ENCODE results near the gene ALS2.

The ALS2 gene

DNA sequence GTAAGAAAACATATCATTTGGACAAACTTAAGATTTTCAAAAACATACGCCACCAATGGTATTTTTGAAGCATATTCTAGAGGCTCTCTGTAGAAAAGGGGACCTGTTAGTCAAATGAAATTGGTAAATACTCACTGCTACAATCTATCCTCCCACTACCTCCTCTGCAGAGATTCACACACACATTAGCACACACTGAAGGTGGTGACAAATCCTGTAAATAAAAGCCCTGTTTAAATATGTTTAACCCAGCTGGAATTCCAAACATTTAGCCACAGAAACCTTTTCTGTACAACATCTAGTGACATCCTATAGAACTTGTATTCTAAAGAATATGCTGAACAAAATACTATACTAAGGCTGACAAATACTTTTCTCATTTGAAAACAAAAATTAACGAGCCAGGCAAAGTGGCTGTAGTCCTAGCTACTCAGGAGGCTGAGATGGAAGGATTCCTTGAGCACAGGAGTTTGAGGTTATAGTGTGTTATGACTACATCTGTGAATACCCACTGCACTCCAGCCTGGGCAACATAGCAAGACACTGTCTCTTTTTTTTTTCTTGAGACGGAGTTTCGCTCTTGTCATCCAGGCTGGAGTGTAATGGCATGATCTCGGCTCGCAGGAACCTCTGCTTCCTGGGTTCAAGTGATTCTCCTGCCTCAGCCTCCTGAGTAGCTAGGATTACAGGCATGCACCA, 25.9 kb downstream of the ALS2 start:
- peak; percentile 12 for DNase-seq (ENCODE audit: low read depth, low spot score)
- CTCF ChIA-PET: interaction anchor here (0.7 to 1.8 kb wide), 2 partner anchors 40 to 182 kb away, joined by 3 to 4 read pairs; no protein-coding TSS in a partner anchor
- POLR2A ChIA-PET: no interaction called here
- TF ChIP-seq, protein P1, sequence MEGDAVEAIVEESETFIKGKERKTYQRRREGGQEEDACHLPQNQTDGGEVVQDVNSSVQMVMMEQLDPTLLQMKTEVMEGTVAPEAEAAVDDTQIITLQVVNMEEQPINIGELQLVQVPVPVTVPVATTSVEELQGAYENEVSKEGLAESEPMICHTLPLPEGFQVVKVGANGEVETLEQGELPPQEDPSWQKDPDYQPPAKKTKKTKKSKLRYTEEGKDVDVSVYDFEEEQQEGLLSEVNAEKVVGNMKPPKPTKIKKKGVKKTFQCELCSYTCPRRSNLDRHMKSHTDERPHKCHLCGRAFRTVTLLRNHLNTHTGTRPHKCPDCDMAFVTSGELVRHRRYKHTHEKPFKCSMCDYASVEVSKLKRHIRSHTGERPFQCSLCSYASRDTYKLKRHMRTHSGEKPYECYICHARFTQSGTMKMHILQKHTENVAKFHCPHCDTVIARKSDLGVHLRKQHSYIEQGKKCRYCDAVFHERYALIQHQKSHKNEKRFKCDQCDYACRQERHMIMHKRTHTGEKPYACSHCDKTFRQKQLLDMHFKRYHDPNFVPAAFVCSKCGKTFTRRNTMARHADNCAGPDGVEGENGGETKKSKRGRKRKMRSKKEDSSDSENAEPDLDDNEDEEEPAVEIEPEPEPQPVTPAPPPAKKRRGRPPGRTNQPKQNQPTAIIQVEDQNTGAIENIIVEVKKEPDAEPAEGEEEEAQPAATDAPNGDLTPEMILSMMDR (IDR thresholded peaks at IDR 0.05; ENCODE audit: insufficient read depth, low read length, missing control alignments): no peak
- no peak overlapping the region for H3K4me3 ChIP-seq (ENCODE audit: low read depth, low read length)

DNA sequence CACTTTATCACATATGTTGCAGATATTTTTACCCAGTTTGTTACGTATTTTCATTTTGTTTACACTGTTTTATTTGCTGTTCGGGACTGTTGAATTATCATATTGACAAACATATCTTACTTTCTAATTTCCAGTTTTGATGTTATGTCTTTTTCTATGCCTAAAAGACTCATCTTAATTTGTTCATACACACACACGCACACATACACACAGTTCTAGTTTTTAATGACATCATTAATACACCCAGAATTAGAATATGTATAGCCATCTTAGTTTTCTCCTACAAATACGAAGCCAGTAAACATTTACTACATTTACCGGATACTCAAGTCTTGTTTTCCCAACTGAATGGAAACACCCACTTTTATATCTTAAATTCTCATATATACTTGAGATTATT, 29.2 kb downstream of the ALS2 start:
- ChIA-PET CTCF (no interaction called here), POLR2A (no interaction called here)
- no peak for DNase-seq (ENCODE audit: low read depth, low spot score)
- TF ChIP-seq, protein P1 (IDR thresholded peaks at IDR 0.05; ENCODE audit: insufficient read depth, low read length, missing control alignments): no peak
- no peak overlapping the region for H3K4me3 ChIP-seq (ENCODE audit: low read depth, low read length)

DNA sequence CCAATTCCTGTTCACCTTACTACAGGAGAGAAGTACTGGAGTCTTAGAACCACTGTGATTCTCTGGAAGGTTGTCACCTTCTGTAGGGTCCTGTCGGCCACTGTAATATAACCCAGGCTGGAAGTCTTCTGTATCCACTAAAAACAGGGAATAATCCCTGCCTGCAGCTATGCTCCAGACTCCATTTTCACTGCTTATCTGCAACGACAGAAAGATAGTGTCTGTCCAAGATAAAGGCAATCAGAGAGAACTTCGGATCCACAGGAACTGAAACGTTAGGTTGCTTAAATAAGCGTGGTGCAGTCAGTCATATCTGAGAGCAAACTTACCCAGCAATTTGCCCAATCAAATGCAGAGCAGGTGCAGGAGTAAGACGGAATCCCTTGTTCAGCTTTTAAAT, 34.2 kb downstream of the ALS2 start:
- DNase-seq (ENCODE audit: low read depth, low spot score): no peak
- TF ChIP-seq, protein P1 (IDR thresholded peaks at IDR 0.05; ENCODE audit: insufficient read depth, low read length, missing control alignments): no peak
- CTCF ChIA-PET: no interaction called here
- POLR2A ChIA-PET: no interaction called here
- H3K4me3 ChIP-seq (ENCODE audit: low read depth, low read length): no peak overlapping the region

DNA sequence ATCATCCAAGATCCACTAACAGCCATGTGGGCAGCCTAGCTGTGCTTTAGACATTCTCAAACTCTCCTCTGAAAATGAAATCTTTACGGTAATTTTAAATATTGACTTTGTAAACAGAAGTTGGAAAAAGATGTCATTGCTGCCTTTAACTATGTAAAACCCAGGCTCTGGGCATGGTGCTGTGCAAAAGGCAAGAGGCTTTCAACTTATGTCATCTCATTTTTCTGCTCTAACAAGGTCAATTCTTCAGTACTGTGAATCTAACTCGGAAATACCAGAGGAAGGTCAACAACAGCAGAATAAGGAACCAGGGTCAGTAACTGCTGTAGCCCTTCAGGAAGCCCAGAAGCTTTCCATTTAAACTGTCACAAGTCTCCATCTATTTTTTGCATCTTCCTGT, 45.2 kb downstream of the ALS2 start:
- DNase-seq (ENCODE audit: low read depth, low spot score): no peak
- TF ChIP-seq, protein P1 (IDR thresholded peaks at IDR 0.05; ENCODE audit: insufficient read depth, low read length, missing control alignments): no peak
- ChIA-PET POLR2A (no interaction called here), CTCF (no interaction called here)
- no peak overlapping the region for H3K4me3 ChIP-seq (ENCODE audit: low read depth, low read length)

DNA sequence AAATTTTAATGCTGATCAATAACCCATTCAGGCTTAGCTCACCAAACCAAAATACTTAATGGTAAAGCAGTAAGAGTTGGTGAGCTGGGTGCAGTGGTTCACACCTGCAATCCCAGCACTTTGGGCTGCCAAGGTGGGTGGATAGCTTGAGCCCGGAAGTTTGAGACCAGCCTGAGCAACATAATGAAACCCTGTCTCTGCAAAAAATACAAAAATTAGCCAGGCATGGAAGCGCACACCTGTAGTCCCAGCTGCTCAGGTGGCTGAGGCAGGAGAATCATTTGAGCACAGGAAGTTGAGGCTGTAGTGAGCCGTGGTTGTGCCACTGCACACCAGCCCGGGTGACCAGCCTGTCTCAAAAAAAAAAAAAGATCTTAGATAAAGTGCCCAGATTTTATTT, 46.6 kb downstream of the ALS2 start:
- no peak for DNase-seq (ENCODE audit: low read depth, low spot score)
- TF ChIP-seq, protein P1 (IDR thresholded peaks at IDR 0.05; ENCODE audit: insufficient read depth, low read length, missing control alignments): no peak
- no peak overlapping the region for H3K4me3 ChIP-seq (ENCODE audit: low read depth, low read length)
- POLR2A ChIA-PET: no interaction called here
- CTCF ChIA-PET: no interaction called here

DNA sequence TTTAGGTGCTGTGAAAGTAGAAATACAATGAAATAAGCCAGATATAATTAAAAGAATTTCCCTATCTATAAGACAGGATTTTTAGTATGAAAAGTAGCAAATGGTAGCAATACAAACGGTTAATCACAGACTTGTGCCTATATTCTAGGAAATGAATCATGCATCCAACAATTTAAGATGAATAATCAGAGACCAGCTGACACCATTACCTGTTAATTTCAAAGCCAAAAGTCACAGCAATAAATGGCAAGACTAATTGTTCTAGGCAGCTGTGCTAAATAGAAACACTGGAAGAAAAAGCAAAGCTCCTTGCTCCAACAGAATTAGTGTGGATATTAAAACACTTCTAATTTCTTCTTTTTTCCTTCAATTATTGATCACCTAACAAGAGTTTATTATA, 47.2 kb downstream of the ALS2 start:
- TF ChIP-seq, protein P1 (IDR thresholded peaks at IDR 0.05; ENCODE audit: insufficient read depth, low read length, missing control alignments): no peak
- H3K4me3 ChIP-seq (ENCODE audit: low read depth, low read length): no peak overlapping the region
- ChIA-PET CTCF (no interaction called here), POLR2A (no interaction called here)
- no peak for DNase-seq (ENCODE audit: low read depth, low spot score)
